HepG2 (cell line): ENCODE data around the gene SCARB2. TPM values are rescaled to one million over a fixed set of nuclear protein-coding genes. Genes with fewer than 3 reads are reported as not detected.

ENCODE experiments used
- ARID4A ChIP-seq: sonication (generic); formaldehyde crosslinking; IDR thresholded peaks from 2 replicates; pipeline ENCODE4 v1.5.0; 2020; ENCODE audit warnings: mild to moderate bottlenecking, missing genetic modification reagents, borderline replicate concordance
- BHLHE40 ChIP-seq: IDR thresholded peaks from 2 replicates; pipeline ENCODE4 v1.6.1; 2011; ENCODE audit warnings: low read length, improper control_type of control experiment
- FOXA1 ChIP-seq, 2 experiments: fragments of 450-650 bp in 1 of 2; sonication (generic) in 1 of 2; formaldehyde crosslinking in 1 of 2; IDR thresholded peaks; 2 replicates each; pipeline versions ENCODE4 v1.4.0 to v1.6.1; 2016 to 2020; ENCODE audit warnings: missing genetic modification reagents in 1 of 2
- GABPB1 ChIP-seq: IDR thresholded peaks from 2 replicates; pipeline ENCODE4 v1.6.1; 2016; ENCODE audit warnings: mild to moderate bottlenecking, missing genetic modification reagents, moderate library complexity, missing compliant biosample characterization
- GTF3A ChIP-seq: sonication (generic); formaldehyde crosslinking; conservative IDR thresholded peaks from 2 replicates; pipeline ENCODE4 v1.4.0; 2020; ENCODE audit warnings: mild to moderate bottlenecking, missing genetic modification reagents
- MTF2 ChIP-seq: sonication (generic); formaldehyde crosslinking; IDR thresholded peaks from 2 replicates; pipeline ENCODE4 v1.5.0; 2020; ENCODE audit warnings: missing genetic modification reagents, borderline replicate concordance
- MXD3 ChIP-seq: IDR thresholded peaks from 2 replicates; pipeline ENCODE4 v1.6.1; 2016; ENCODE audit warnings: mild to moderate bottlenecking, missing biosample characterization, missing genetic modification reagents
- MXD4 ChIP-seq: IDR thresholded peaks from 2 replicates; pipeline ENCODE4 v1.6.1; 2016; ENCODE audit warnings: mild to moderate bottlenecking, missing biosample characterization, missing genetic modification reagents
- MXI1 ChIP-seq: IDR thresholded peaks from 3 replicates; pipeline ENCODE4 v1.6.1; 2012; ENCODE audit warnings: low read depth, low read length, inconsistent platforms, borderline replicate concordance
- PCBP1 ChIP-seq: fragments of 200-400 bp; formaldehyde crosslinking; IDR thresholded peaks from 2 replicates; pipeline ENCODE4 v1.6.1; 2017; ENCODE audit warnings: mild to moderate bottlenecking, low read depth, low read length, borderline replicate concordance
- PHF5A ChIP-seq: IDR thresholded peaks from one replicate; pipeline ENCODE4 v1.6.1; 2018; ENCODE audit warnings: low read depth, missing genetic modification reagents; ENCODE audit not compliant: unreplicated experiment
- SIX4 ChIP-seq: sonication (generic); formaldehyde crosslinking; IDR thresholded peaks from 2 replicates; pipeline ENCODE4 v1.4.0; 2020; ENCODE audit warnings: missing genetic modification reagents
- SMAD1 ChIP-seq: sonication (generic); formaldehyde crosslinking; IDR thresholded peaks from 2 replicates; pipeline ENCODE4 v1.4.0; 2020; ENCODE audit warnings: missing genetic modification reagents, low read depth, mild to moderate bottlenecking, borderline replicate concordance
- U2AF2 ChIP-seq: fragments of 200-400 bp; formaldehyde crosslinking; IDR thresholded peaks from 2 replicates; pipeline ENCODE4 v1.6.1; 2017; ENCODE audit warnings: low read depth, mild to moderate bottlenecking, low read length
- ZBTB42 ChIP-seq: sonication (generic); formaldehyde crosslinking; IDR thresholded peaks from 2 replicates; pipeline ENCODE4 v1.5.0; 2020; ENCODE audit warnings: mild to moderate bottlenecking, missing genetic modification reagents
- ZMYM2 ChIP-seq: sonication (generic); formaldehyde crosslinking; IDR thresholded peaks from 2 replicates; pipeline ENCODE4 v1.8.0; 2022; ENCODE audit warnings: mild to moderate bottlenecking, missing genetic modification reagents
- ZMYM4 ChIP-seq: sonication (generic); formaldehyde crosslinking; IDR thresholded peaks from 2 replicates; pipeline ENCODE4 v1.8.1; 2023; ENCODE audit warnings: mild to moderate bottlenecking, missing genetic modification reagents
- ZNF232 ChIP-seq: sonication (generic); formaldehyde crosslinking; IDR thresholded peaks from 2 replicates; pipeline ENCODE4 v1.4.0; 2020; ENCODE audit warnings: missing genetic modification reagents, borderline replicate concordance
- ZNF235 ChIP-seq: sonication (generic); formaldehyde crosslinking; IDR thresholded peaks from 2 replicates; pipeline ENCODE4 v1.8.1; 2023; ENCODE audit warnings: mild to moderate bottlenecking, missing genetic modification reagents, borderline replicate concordance
- ZNF296 ChIP-seq: sonication (generic); formaldehyde crosslinking; conservative IDR thresholded peaks from 2 replicates; pipeline ENCODE4 v1.5.0; 2020; ENCODE audit warnings: mild to moderate bottlenecking, missing genetic modification reagents
- ZNF441 ChIP-seq: sonication (generic); formaldehyde crosslinking; IDR thresholded peaks from 2 replicates; pipeline ENCODE4 v1.7.0; 2021; ENCODE audit warnings: missing genetic modification reagents, borderline replicate concordance
- ZNF569 ChIP-seq: sonication (generic); formaldehyde crosslinking; IDR thresholded peaks from 2 replicates; pipeline ENCODE4 v1.5.0; 2020; ENCODE audit warnings: mild to moderate bottlenecking, missing genetic modification reagents, moderate library complexity, borderline replicate concordance
- ZNF644 ChIP-seq: IDR thresholded peaks from 2 replicates; pipeline ENCODE4 v1.6.1; 2016; ENCODE audit warnings: low read depth
- ZNF879 ChIP-seq: sonication (generic); formaldehyde crosslinking; IDR thresholded peaks from 2 replicates; pipeline ENCODE4 v1.8.1; 2023; ENCODE audit warnings: missing genetic modification reagents
- ZSCAN22 ChIP-seq: sonication (generic); formaldehyde crosslinking; IDR thresholded peaks from 2 replicates; pipeline ENCODE4 v1.4.0; 2020; ENCODE audit warnings: mild to moderate bottlenecking, missing genetic modification reagents
- polyA plus RNA-seq, 8 experiments: library from polyadenylated mRNA; depleted of rRNA in 3 of 8; stranded (reverse) in 7 of 8; unstranded in 1 of 8; fragments of >200 nt; fragmentation: Illumina TruSeq in 4 of 8; extraction: Trizol in 4 of 8; gene quantifications; 2 replicates each; pipeline versions ENCODE4 v1.2.1 to v1.2.3, GENCODE V29; 2011 to 2016; ENCODE audit warnings: low read depth in 4 of 8, missing spikeins in 1 of 8, mixed read lengths in 1 of 8; ENCODE audit not compliant: insufficient read depth in 1 of 8
- total RNA-seq, 5 experiments: library from RNA; depleted of rRNA; stranded (reverse); fragments of >200 nt; fragmentation: Illumina TruSeq; extraction: Trizol; gene quantifications; 2 replicates each; pipeline ENCODE4 v1.2.3, GENCODE V29; 2016; ENCODE audit warnings: low read depth in 1 of 5

The SCARB2 gene
- total and polyA plus RNA-seq, 2 of the 13 experiments (the other 11 are each of a cell fraction or from before 2014, with no cell fraction given), result 40.6 to 43.4 TPM

DNA sequence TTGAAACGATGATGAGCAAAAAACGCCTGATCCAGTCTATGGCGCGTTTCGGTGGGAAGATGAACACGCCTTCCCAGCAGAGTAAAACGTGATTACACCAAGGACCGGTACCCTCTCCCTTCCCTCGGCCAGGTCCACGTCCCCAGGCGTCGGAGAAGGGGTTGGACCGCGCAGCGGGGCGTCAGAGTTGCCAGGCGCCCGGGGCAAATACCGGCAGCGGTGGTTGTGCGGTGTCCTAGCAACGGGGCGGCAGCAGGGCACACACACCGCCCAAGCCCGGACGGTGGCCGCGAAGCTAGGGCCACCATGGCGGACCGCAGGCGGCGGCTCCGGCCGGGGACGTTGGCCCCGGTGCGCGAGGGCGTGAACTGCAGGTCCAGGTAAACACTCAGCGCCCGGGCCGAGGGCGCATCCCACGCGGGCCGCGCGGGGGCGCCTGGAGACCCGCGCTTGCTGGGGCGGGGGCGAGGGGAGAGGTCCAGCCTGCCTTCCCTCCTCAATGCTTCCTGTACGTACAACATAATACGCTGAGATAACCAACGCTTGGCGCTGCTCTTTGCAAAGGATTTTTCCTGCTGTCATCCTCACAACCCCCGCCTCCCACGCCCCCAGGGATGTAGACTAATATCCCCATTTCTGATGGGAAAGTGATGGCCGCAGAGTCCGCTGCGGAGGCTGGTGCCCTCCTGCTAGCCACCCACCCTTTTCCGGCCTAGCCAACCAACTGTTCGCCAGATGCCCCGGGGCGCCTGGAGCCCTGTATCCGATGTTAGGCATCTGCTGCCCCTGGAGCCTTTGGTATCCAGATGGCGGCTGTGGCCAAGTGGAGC, 38.0 kb upstream of the SCARB2 start, which contains the start of gene FAM47E (continued):
- TF ChIP-seq ZNF644 (CRISPR knock-in tag) (peak; percentile 58; the same call in 1 of the 2 replicates), SMAD1 (0 out of 2 replicates have a peak, but pooled peaks have one; percentile 42), MXI1 (peak; percentile 91; the same call in 2 of the 3 replicates), MTF2 (CRISPR knock-in tag) (peak; percentile 87; the same call in 1 of the 2 replicates), PHF5A (CRISPR knock-in tag) (no peak), ZNF569 (CRISPR knock-in tag) (no peak), BHLHE40 (no peak), ZMYM2 (CRISPR knock-in tag) (no peak), ZSCAN22 (CRISPR knock-in tag) (no peak), ZBTB42 (CRISPR knock-in tag) (no peak), ZNF296 (CRISPR knock-in tag) (no peak), ZMYM4 (CRISPR knock-in tag) (peak; percentile 82), ZNF232 (CRISPR knock-in tag) (peak; percentile 67; the same call in 1 of the 2 replicates), FOXA1 (IDR thresholded peaks at IDR 0.05) (no peak), FOXA1 (CRISPR knock-in tag; IDR thresholded peaks at IDR 0.05) (peak; percentile 72), GTF3A (CRISPR knock-in tag) (no peak), SIX4 (CRISPR knock-in tag) (no peak), PCBP1 (no peak), ZNF879 (CRISPR knock-in tag) (no peak), MXD3 (CRISPR knock-in tag) (peak; percentile 51; the same call in 1 of the 2 replicates), U2AF2 (no peak), ARID4A (CRISPR knock-in tag) (peak; percentile 79; the same call in 1 of the 2 replicates), ZNF235 (peak; percentile 93), MXD4 (CRISPR knock-in tag) (0 out of 2 replicates have a peak, but pooled peaks have one; percentile 51), ZNF441 (CRISPR knock-in tag) (peak; percentile 50; the same call in 1 of the 2 replicates), GABPB1 (CRISPR knock-in tag) (peak; percentile 80)
